HepG2 (cell line): ENCODE data around the gene INAFM1. TPM values are rescaled to one million over a fixed set of nuclear protein-coding genes. Genes with fewer than 3 reads are reported as not detected.

Source experiments
- CREB1 ChIP-seq, 2 experiments: fragments of 450-650 bp in 1 of 2; IDR thresholded peaks; 2 replicates each; pipeline ENCODE4 v1.6.1; 2016 to 2017; ENCODE audit warnings: control low read depth in 1 of 2, mild to moderate bottlenecking in 1 of 2, missing compliant biosample characterization in 1 of 2, missing genetic modification characterization in 1 of 2
- RBFOX2 ChIP-seq: fragments of 200-400 bp; formaldehyde crosslinking; IDR thresholded peaks from 2 replicates; pipeline ENCODE4 v1.6.1; 2017; ENCODE audit warnings: low read depth, mild to moderate bottlenecking, low read length
- SCMH1 ChIP-seq: sonication (generic); formaldehyde crosslinking; IDR thresholded peaks from 2 replicates; pipeline ENCODE4 v1.9.0; 2021; ENCODE audit warnings: missing genetic modification reagents, mild to moderate bottlenecking, borderline replicate concordance
- ZNF766 ChIP-seq: sonication (generic); formaldehyde crosslinking; IDR thresholded peaks from 2 replicates; pipeline ENCODE4 v1.5.0; 2020; ENCODE audit warnings: missing genetic modification reagents, borderline replicate concordance
- ZNF83 ChIP-seq: sonication (generic); formaldehyde crosslinking; IDR thresholded peaks from 2 replicates; pipeline ENCODE4 v1.4.0; 2020; ENCODE audit warnings: missing genetic modification reagents, mild to moderate bottlenecking, borderline replicate concordance
- polyA plus RNA-seq, 8 experiments: library from polyadenylated mRNA; depleted of rRNA in 3 of 8; stranded (reverse) in 7 of 8; unstranded in 1 of 8; fragments of >200 nt; fragmentation: Illumina TruSeq in 4 of 8; extraction: Trizol in 4 of 8; gene quantifications; 2 replicates each; pipeline versions ENCODE4 v1.2.1 to v1.2.3, GENCODE V29; 2011 to 2016; ENCODE audit warnings: low read depth in 4 of 8, missing spikeins in 1 of 8, mixed read lengths in 1 of 8; ENCODE audit not compliant: insufficient read depth in 1 of 8
- total RNA-seq, 5 experiments: library from RNA; depleted of rRNA; stranded (reverse); fragments of >200 nt; fragmentation: Illumina TruSeq; extraction: Trizol; gene quantifications; 2 replicates each; pipeline ENCODE4 v1.2.3, GENCODE V29; 2016; ENCODE audit warnings: low read depth in 1 of 5
- TF ChIP-seq, protein P1 (sequence below): sonication (generic); formaldehyde crosslinking; IDR thresholded peaks from 2 replicates; pipeline ENCODE4 v1.4.0; 2020; ENCODE audit warnings: missing genetic modification reagents
- TF ChIP-seq, protein P2 (sequence below): sonication (generic); formaldehyde crosslinking; IDR thresholded peaks from 2 replicates; pipeline ENCODE4 v1.5.0; 2020; ENCODE audit warnings: mild to moderate bottlenecking, missing genetic modification reagents
- TF ChIP-seq, protein P3 (sequence below): sonication (generic); formaldehyde crosslinking; IDR thresholded peaks from 2 replicates; pipeline ENCODE4 v1.9.0; 2021; ENCODE audit warnings: mild to moderate bottlenecking, missing genetic modification reagents
- TF ChIP-seq, protein P4 (sequence below): sonication (generic); formaldehyde crosslinking; IDR thresholded peaks from 2 replicates; pipeline ENCODE4 v1.4.0; 2020; ENCODE audit warnings: missing genetic modification reagents, borderline replicate concordance

Gene INAFM1
- total and polyA plus RNA-seq, 2 of the 13 experiments (the other 11 are each of a cell fraction or from before 2014, with no cell fraction given), result 0.88 to 1.9 TPM

DNA sequence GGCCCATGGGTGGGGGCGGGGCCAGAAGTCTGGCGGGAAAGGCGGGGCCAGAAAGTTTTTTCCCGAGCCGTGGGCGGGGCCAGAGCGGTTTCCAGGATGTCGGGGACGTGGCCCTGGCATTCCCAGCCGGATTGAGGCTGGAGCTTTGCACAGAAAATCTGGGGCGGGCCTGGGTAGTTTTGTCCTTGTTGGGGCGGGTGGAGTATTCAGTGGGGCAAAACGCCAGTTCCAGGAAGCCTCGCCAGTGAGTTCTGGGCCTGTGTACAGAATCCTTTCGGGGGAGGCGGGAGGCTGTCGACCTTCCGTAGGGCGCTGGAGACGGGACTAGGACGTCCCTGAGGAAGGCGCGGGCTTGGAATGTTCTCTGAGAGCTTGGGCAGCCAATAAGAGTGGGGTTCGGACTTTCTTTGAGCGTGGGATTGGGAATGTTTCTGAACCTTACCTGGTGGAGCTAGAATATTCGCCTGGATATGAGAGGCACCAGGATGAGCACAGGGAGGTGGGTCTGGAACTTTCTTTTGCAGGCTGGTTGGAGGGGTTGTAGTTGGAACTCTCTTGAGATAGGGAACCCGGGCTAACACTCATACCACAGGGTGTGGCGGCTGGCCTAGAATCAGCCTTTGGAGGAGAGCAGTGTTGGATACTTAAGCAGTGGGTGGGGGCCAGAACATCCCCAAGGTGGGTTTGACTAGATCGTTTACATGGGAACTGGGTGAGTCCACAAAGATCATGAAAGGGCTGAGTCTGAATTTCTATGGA lies 17.1 kb upstream of the INAFM1 start (continued):
- TF ChIP-seq CREB1 (IDR thresholded peaks at IDR 0.05) (no peak), CREB1 (CRISPR knock-in tag; IDR thresholded peaks at IDR 0.05) (no peak), RBFOX2 (no peak), ZNF766 (0 out of 2 replicates have a peak, but pooled peaks have one; percentile 43), SCMH1 (CRISPR knock-in tag) (no peak), ZNF83 (no peak)
- TF ChIP-seq, protein P1, sequence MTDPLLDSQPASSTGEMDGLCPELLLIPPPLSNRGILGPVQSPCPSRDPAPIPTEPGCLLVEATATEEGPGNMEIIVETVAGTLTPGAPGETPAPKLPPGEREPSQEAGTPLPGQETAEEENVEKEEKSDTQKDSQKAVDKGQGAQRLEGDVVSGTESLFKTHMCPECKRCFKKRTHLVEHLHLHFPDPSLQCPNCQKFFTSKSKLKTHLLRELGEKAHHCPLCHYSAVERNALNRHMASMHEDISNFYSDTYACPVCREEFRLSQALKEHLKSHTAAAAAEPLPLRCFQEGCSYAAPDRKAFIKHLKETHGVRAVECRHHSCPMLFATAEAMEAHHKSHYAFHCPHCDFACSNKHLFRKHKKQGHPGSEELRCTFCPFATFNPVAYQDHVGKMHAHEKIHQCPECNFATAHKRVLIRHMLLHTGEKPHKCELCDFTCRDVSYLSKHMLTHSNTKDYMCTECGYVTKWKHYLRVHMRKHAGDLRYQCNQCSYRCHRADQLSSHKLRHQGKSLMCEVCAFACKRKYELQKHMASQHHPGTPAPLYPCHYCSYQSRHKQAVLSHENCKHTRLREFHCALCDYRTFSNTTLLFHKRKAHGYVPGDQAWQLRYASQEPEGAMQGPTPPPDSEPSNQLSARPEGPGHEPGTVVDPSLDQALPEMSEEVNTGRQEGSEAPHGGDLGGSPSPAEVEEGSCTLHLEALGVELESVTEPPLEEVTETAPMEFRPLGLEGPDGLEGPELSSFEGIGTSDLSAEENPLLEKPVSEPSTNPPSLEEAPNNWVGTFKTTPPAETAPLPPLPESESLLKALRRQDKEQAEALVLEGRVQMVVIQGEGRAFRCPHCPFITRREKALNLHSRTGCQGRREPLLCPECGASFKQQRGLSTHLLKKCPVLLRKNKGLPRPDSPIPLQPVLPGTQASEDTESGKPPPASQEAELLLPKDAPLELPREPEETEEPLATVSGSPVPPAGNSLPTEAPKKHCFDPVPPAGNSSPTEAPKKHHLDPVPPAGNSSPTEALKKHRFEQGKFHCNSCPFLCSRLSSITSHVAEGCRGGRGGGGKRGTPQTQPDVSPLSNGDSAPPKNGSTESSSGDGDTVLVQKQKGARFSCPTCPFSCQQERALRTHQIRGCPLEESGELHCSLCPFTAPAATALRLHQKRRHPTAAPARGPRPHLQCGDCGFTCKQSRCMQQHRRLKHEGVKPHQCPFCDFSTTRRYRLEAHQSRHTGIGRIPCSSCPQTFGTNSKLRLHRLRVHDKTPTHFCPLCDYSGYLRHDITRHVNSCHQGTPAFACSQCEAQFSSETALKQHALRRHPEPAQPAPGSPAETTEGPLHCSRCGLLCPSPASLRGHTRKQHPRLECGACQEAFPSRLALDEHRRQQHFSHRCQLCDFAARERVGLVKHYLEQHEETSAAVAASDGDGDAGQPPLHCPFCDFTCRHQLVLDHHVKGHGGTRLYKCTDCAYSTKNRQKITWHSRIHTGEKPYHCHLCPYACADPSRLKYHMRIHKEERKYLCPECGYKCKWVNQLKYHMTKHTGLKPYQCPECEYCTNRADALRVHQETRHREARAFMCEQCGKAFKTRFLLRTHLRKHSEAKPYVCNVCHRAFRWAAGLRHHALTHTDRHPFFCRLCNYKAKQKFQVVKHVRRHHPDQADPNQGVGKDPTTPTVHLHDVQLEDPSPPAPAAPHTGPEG (CRISPR knock-in tag), result 0 out of 2 replicates have a peak, but pooled peaks have one; percentile 48
- TF ChIP-seq, protein P2, sequence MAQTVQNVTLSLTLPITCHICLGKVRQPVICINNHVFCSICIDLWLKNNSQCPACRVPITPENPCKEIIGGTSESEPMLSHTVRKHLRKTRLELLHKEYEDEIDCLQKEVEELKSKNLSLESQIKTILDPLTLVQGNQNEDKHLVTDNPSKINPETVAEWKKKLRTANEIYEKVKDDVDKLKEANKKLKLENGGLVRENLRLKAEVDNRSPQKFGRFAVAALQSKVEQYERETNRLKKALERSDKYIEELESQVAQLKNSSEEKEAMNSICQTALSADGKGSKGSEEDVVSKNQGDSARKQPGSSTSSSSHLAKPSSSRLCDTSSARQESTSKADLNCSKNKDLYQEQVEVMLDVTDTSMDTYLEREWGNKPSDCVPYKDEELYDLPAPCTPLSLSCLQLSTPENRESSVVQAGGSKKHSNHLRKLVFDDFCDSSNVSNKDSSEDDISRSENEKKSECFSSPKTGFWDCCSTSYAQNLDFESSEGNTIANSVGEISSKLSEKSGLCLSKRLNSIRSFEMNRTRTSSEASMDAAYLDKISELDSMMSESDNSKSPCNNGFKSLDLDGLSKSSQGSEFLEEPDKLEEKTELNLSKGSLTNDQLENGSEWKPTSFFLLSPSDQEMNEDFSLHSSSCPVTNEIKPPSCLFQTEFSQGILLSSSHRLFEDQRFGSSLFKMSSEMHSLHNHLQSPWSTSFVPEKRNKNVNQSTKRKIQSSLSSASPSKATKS (CRISPR knock-in tag), result no peak
- TF ChIP-seq, protein P3, sequence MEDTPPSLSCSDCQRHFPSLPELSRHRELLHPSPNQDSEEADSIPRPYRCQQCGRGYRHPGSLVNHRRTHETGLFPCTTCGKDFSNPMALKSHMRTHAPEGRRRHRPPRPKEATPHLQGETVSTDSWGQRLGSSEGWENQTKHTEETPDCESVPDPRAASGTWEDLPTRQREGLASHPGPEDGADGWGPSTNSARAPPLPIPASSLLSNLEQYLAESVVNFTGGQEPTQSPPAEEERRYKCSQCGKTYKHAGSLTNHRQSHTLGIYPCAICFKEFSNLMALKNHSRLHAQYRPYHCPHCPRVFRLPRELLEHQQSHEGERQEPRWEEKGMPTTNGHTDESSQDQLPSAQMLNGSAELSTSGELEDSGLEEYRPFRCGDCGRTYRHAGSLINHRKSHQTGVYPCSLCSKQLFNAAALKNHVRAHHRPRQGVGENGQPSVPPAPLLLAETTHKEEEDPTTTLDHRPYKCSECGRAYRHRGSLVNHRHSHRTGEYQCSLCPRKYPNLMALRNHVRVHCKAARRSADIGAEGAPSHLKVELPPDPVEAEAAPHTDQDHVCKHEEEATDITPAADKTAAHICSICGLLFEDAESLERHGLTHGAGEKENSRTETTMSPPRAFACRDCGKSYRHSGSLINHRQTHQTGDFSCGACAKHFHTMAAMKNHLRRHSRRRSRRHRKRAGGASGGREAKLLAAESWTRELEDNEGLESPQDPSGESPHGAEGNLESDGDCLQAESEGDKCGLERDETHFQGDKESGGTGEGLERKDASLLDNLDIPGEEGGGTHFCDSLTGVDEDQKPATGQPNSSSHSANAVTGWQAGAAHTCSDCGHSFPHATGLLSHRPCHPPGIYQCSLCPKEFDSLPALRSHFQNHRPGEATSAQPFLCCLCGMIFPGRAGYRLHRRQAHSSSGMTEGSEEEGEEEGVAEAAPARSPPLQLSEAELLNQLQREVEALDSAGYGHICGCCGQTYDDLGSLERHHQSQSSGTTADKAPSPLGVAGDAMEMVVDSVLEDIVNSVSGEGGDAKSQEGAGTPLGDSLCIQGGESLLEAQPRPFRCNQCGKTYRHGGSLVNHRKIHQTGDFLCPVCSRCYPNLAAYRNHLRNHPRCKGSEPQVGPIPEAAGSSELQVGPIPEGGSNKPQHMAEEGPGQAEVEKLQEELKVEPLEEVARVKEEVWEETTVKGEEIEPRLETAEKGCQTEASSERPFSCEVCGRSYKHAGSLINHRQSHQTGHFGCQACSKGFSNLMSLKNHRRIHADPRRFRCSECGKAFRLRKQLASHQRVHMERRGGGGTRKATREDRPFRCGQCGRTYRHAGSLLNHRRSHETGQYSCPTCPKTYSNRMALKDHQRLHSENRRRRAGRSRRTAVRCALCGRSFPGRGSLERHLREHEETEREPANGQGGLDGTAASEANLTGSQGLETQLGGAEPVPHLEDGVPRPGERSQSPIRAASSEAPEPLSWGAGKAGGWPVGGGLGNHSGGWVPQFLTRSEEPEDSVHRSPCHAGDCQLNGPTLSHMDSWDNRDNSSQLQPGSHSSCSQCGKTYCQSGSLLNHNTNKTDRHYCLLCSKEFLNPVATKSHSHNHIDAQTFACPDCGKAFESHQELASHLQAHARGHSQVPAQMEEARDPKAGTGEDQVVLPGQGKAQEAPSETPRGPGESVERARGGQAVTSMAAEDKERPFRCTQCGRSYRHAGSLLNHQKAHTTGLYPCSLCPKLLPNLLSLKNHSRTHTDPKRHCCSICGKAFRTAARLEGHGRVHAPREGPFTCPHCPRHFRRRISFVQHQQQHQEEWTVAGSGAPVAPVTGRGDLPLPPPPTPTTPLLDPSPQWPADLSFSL (CRISPR knock-in tag), result no peak
- TF ChIP-seq, protein P4, sequence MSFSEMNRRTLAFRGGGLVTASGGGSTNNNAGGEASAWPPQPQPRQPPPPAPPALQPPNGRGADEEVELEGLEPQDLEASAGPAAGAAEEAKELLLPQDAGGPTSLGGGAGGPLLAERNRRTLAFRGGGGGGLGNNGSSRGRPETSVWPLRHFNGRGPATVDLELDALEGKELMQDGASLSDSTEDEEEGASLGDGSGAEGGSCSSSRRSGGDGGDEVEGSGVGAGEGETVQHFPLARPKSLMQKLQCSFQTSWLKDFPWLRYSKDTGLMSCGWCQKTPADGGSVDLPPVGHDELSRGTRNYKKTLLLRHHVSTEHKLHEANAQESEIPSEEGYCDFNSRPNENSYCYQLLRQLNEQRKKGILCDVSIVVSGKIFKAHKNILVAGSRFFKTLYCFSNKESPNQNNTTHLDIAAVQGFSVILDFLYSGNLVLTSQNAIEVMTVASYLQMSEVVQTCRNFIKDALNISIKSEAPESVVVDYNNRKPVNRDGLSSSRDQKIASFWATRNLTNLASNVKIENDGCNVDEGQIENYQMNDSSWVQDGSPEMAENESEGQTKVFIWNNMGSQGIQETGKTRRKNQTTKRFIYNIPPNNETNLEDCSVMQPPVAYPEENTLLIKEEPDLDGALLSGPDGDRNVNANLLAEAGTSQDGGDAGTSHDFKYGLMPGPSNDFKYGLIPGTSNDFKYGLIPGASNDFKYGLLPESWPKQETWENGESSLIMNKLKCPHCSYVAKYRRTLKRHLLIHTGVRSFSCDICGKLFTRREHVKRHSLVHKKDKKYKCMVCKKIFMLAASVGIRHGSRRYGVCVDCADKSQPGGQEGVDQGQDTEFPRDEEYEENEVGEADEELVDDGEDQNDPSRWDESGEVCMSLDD (CRISPR knock-in tag), result no peak
